Upper lobe of right lung (tissue), 1 donor: ENCODE results near the gene ALKAL2. TPM values are rescaled to one million over a fixed set of nuclear protein-coding genes. Genes with fewer than 3 reads are reported as not detected.

ENCODE experiments used
- ATAC-seq: fragments of 200-7000 bp; cut with Tn5 transposase; one replicate; pipeline ENCODE4 v1.9.1; 2020; ENCODE audit warnings: mild to moderate bottlenecking, moderate library complexity
- DNase-seq: peaks from one replicate; pipeline ENCODE4 v3.0.0-alpha.2; 2020
- H3K27ac ChIP-seq: fragments of 200-600 bp; one replicate; pipeline ENCODE4 v1.8.0; 2022
- H3K27me3 ChIP-seq: fragments of 200-600 bp; one replicate; pipeline ENCODE4 v1.8.0; 2022; ENCODE audit warnings: mild to moderate bottlenecking
- H3K36me3 ChIP-seq: fragments of 200-600 bp; one replicate; pipeline ENCODE4 v1.8.0; 2022
- H3K4me1 ChIP-seq: fragments of 200-600 bp; one replicate; pipeline ENCODE4 v1.8.0; 2022
- H3K4me3 ChIP-seq: fragments of 200-600 bp; one replicate; pipeline ENCODE4 v1.8.0; 2022; ENCODE audit warnings: mild to moderate bottlenecking
- H3K9me3 ChIP-seq: fragments of 200-600 bp; one replicate; pipeline ENCODE4 v1.8.0; 2022
- CTCF ChIP-seq: fragments of 200-600 bp; IDR thresholded peaks from one replicate; pipeline ENCODE4 v1.8.0; 2022; ENCODE audit warnings: antibody characterized with exemption
- intact Hi-C: fragments of 100-400 bp; cut with DNase I; formaldehyde crosslinking; loops from one replicate; pipeline ENCODE4 v1.11.0; 2022
- total RNA-seq: library from RNA; stranded (reverse); fragmentation: NEBNext Ultra II Directional; extraction: Animal tissue kit (Norgen Biotek cat#: 25700); gene quantifications from one replicate; pipeline ENCODE4 v1.2.1, GENCODE V29; 2021
- donor health status: DM: no; HTN: yes; CAD: no; lungs with severe emphysema.

The ALKAL2 gene
- total RNA-seq, 1 donor from 2014 or later = 18.7 TPM

DNA sequence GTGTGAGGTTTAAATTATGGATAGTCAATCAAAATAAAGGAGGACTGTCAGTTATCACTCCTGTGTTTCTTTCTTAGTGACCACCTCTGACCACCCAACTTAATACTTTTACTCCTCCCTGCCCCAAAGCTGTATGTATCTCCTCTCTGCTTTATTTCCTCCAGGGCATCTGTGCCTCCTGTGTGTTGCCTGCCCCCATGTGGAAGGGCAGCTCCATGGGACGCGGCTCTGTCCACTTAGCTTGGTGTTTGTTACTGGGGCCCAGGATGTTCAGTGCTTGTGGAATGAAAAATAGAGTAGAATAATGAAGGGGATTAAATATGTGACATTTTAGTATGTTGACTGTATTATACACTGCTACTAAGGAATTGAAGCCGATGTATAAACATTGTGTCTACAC is 13.4 kb downstream of the ALKAL2 start:
- Histone ChIP-seq H3K4me3 (no peak overlapping the region), H3K27me3 (no peaks in the 10 kb centered on the region), H3K27ac (no peak overlapping the region), H3K4me1 (peaks cover 3% of the 10 kb centered on the region), H3K9me3 (no peaks in the 10 kb centered on the region), H3K36me3 (peaks cover 74% of the 10 kb centered on the region)
- ATAC-seq (peak; percentile 20), DNase-seq (no peak)
- intact Hi-C loops = no loop called here
- TF ChIP-seq CTCF = peak; percentile 15

DNA sequence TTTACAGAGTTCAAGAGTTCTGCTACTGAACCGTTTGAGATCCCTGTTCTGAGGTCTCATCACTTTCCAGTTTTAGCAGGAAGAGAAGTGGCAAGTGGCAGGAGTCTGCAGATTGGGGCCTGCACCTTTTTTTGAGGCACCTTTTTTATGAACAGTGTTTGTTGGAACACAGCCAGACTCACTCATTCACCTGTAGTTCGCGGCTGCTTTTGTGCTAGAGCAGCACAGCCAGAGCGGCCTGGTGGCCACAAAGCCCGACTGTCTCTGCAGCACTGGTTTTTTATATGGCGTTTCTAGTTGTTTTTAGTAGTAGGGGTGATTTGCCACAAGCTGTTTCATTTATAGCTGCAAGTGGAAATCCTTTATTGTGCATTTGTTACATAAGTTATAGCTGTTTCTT is 14.6 kb downstream of the ALKAL2 start:
- no peak for TF ChIP-seq CTCF
- DNase-seq = no peak
- intact Hi-C loops = no loop called here
- Histone ChIP-seq H3K27ac (no peak overlapping the region), H3K4me1 (peaks cover 7% of the 10 kb centered on the region), H3K4me3 (no peak overlapping the region), H3K36me3 (peaks cover 62% of the 10 kb centered on the region), H3K9me3 (no peaks in the 10 kb centered on the region), H3K27me3 (no peaks in the 10 kb centered on the region)
- no peak for ATAC-seq

DNA sequence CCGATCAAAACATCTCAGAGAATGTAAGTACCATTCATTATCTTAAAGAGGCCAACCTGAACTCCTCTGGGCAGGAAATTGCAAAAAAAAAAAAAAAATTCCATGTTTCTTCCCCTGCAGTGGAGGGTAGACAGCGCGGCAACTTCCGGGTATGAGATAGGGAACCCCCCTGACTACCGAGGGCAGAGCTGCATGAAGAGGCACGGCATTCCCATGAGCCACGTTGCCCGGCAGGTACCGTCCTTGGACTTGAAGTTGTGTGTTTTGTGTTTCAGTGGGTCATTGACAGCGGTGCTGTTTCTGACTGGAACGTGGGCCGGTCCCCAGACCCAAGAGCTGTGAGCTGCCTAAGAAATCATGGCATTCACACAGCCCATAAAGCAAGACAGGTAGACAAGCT is 16.0 kb downstream of the ALKAL2 start:
- Histone ChIP-seq H3K9me3 (no peaks in the 10 kb centered on the region), H3K4me1 (peaks cover 10% of the 10 kb centered on the region), H3K36me3 (peaks cover 48% of the 10 kb centered on the region), H3K27me3 (no peaks in the 10 kb centered on the region), H3K27ac (no peak overlapping the region), H3K4me3 (no peak overlapping the region)
- intact Hi-C loops = no loop called here
- no peak for TF ChIP-seq CTCF
- ATAC-seq (peak; percentile 76), DNase-seq (no peak)

DNA sequence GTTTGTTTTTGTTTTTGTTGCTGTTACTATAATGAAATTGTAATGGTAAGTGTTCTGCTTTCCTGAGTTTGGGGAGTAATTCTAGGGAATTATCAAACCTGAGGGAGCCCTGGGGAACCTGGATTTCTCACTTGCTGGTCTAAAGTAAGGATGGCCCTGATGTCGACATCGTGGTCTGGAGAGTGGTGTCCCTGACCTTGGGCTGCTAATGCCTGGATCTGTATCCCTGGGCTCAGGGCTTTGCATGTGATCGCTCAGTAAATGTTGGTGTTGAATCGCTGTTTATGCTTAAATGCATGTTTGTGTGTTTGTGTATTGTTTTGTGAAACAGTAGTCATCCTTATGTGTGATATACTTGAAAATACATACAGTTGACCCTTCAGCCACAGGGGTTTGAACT is 17.0 kb downstream of the ALKAL2 start:
- H3K27ac ChIP-seq = no peak overlapping the region
- no peak overlapping the region for H3K4me3 ChIP-seq
- TF ChIP-seq CTCF = no peak
- H3K36me3 ChIP-seq = peaks cover 37% of the 10 kb centered on the region
- ATAC-seq (no peak), DNase-seq (no peak)
- no peaks in the 10 kb centered on the region for H3K9me3 ChIP-seq
- no peaks in the 10 kb centered on the region for H3K27me3 ChIP-seq
- intact Hi-C loops = no loop called here
- H3K4me1 ChIP-seq = peaks cover 20% of the 10 kb centered on the region

- H3K27me3 ChIP-seq = no peaks in the 10 kb centered on the region
- no peak overlapping the region for H3K4me3 ChIP-seq
- intact Hi-C loops = no loop called here
- peaks cover 24% of the 10 kb centered on the region for H3K4me1 ChIP-seq
- H3K36me3 ChIP-seq = peaks cover 25% of the 10 kb centered on the region
- no peak for TF ChIP-seq CTCF
- H3K9me3 ChIP-seq = no peaks in the 10 kb centered on the region
- no peak overlapping the region for H3K27ac ChIP-seq
- DNase-seq (no peak), ATAC-seq (no peak)
Measured at GRCh38 chr2:269356-270030, 18.4 kb downstream of the ALKAL2 start.

DNA sequence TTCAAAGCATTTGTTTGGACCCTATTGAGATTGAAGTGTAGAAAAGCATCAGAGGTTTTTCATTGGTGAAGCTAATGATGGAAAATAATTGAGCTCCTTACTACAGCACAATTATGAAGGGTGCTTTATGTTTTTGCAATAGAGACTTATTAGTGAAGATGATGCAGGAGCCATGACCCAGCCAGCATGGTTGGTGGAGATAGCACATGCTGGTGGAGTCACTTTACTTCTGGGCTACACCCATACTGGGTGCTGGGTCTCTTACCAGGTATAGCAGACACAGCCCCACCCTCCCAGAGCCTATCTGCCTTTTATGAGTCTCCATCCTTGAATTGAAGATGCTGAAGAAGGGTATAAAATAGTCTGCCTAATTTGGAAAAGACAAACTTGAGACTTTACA is 19.6 kb downstream of the ALKAL2 start:
- H3K4me3 ChIP-seq = no peak overlapping the region
- H3K36me3 ChIP-seq = peaks cover 15% of the 10 kb centered on the region
- no peak overlapping the region for H3K27ac ChIP-seq
- intact Hi-C loops = no loop called here
- DNase-seq = no peak
- peaks cover 24% of the 10 kb centered on the region for H3K4me1 ChIP-seq
- no peak for ATAC-seq
- TF ChIP-seq CTCF = no peak
- no peaks in the 10 kb centered on the region for H3K9me3 ChIP-seq
- H3K27me3 ChIP-seq = no peaks in the 10 kb centered on the region
